ENCODE results near the gene TIMM29. TPM values are rescaled to one million over a fixed set of nuclear protein-coding genes. Genes with fewer than 3 reads are reported as not detected.

The TIMM29 gene
- total RNA-seq, 1 donor: 31.8 TPM

DNA sequence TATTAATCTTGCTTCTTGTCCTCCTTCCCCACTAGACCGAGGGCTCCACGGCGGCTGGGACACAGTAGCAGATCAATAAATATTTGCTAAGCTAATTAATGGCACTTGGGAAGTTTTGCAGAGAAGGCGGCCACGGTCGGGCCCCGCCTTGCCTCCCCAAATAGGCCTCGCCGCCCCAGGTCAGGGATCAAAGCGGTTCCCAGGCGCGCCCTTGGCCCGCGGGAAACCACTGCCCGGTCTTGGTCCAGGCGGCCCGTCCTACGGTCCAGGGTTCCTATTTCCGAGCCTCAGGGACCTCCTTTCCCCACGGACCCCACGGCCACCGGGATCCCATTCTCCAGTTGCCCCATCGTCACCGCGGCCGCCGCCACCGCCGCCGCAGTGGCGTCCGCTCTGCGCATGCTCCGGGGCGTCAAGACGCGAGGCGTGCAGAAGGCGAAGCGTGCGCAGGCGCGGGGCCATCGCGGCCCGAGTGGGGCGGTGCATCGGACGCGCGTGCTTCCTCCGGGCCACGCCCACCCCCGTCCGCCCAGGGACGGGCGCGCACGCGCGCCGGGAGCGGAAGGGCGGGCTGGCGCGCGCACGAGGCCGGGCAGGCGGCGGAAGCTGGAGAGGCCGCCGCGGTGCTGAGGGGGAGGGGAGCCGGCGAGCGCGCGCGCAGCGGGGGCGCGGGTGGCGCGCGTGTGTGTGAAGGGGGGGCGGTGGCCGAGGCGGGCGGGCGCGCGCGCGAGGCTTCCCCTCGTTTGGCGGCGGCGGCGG lies 31.9 kb downstream of the TIMM29 start, which contains the start of gene SMARCA4:
Gene SMARCA4 (plus strand): TSS at position 717 of the 759 bp plus-strand sequence. CDS start 23,122 bp downstream, outside the sequence.
- Histone ChIP-seq H3K9me3 (ENCODE audit: low read depth, low read length) (no peaks in the 10 kb centered on the region), H3K4me3 (ENCODE audit: insufficient read depth, low read length) (peak within 1 kb of the TSS; percentile 92), H3K79me2 (ENCODE audit: insufficient read depth, low read length) (peaks cover 50% of the 10 kb centered on the region), H3K27ac (ENCODE audit: low read depth, low read length) (peak within 1 kb of the TSS; percentile 80), H4K20me1 (ENCODE audit: insufficient read depth, low read length) (peaks cover 31% of the 10 kb centered on the region), H3K4me2 (ENCODE audit: insufficient read depth, low read length) (peak within 1 kb of the TSS; percentile 93), H3K4me1 (ENCODE audit: insufficient read depth, low read length) (peaks cover 6% of the 10 kb centered on the region), H2AFZ (ENCODE audit: low read length) (peak within 1 kb of the TSS; percentile 88), H3K27me3 (ENCODE audit: insufficient read depth, low read length) (no peaks in the 10 kb centered on the region), H3K36me3 (ENCODE audit: insufficient read depth, low read length) (no peaks in the 10 kb centered on the region)
- TF ChIP-seq, protein P1, sequence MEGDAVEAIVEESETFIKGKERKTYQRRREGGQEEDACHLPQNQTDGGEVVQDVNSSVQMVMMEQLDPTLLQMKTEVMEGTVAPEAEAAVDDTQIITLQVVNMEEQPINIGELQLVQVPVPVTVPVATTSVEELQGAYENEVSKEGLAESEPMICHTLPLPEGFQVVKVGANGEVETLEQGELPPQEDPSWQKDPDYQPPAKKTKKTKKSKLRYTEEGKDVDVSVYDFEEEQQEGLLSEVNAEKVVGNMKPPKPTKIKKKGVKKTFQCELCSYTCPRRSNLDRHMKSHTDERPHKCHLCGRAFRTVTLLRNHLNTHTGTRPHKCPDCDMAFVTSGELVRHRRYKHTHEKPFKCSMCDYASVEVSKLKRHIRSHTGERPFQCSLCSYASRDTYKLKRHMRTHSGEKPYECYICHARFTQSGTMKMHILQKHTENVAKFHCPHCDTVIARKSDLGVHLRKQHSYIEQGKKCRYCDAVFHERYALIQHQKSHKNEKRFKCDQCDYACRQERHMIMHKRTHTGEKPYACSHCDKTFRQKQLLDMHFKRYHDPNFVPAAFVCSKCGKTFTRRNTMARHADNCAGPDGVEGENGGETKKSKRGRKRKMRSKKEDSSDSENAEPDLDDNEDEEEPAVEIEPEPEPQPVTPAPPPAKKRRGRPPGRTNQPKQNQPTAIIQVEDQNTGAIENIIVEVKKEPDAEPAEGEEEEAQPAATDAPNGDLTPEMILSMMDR (IDR thresholded peaks at IDR 0.05; ENCODE audit: extremely low read depth, low read depth, low read length): no peak
- DNase-seq (ENCODE audit: insufficient read length, low spot score, missing footprints): peak; percentile 100

DNA sequence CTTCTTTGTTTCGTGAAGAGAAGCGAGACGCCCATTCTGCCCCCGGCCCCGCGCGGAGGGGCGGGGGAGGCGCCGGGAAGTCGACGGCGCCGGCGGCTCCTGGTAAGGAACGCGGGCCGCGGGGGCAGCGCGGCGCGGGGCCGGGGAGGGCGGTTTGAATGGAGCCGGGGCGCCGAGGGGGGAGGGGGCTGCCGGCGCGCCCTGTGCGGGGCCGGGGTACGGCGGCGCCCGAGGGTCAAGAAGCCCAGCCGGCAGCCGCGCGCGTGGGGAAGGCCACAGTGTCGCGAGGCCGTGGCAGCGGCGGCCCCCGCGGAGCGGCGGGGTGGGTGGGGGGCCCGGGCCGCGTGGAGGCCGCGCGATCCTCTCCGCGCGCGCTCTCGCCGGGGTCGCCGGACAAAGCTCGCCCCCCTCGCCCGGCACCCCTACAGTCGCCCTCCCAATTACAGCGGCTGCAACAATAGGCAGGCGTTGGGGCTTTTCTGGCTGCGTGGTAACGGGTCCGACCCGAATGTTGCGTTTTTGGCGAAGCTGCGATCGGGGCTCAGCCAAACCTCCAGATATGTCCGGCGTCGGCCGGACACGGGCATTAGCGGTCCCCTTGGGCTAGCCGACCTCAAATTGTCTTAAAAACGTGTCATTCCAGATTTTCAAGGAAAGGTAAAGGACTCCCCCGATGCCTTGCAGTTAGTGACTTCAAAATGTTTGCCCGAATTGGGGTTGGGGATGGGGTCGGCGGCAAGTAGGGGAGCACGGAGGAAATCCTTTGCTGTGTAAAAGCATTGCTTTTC lies 32.7 kb downstream of the TIMM29 start:
- TF ChIP-seq, protein P1 (IDR thresholded peaks at IDR 0.05; ENCODE audit: extremely low read depth, low read depth, low read length): no peak
- Histone ChIP-seq H3K27ac (ENCODE audit: low read depth, low read length) (peak overlapping the region; percentile 74), H3K36me3 (ENCODE audit: insufficient read depth, low read length) (no peaks in the 10 kb centered on the region), H3K9me3 (ENCODE audit: low read depth, low read length) (no peaks in the 10 kb centered on the region), H2AFZ (ENCODE audit: low read length) (peak overlapping the region; percentile 88), H3K4me1 (ENCODE audit: insufficient read depth, low read length) (peaks cover 6% of the 10 kb centered on the region), H4K20me1 (ENCODE audit: insufficient read depth, low read length) (peaks cover 35% of the 10 kb centered on the region), H3K4me2 (ENCODE audit: insufficient read depth, low read length) (peak overlapping the region; percentile 93), H3K79me2 (ENCODE audit: insufficient read depth, low read length) (peaks cover 58% of the 10 kb centered on the region), H3K27me3 (ENCODE audit: insufficient read depth, low read length) (no peaks in the 10 kb centered on the region), H3K4me3 (ENCODE audit: insufficient read depth, low read length) (peak overlapping the region; percentile 92)
- peak; percentile 82 for DNase-seq (ENCODE audit: insufficient read length, low spot score, missing footprints)

DNA sequence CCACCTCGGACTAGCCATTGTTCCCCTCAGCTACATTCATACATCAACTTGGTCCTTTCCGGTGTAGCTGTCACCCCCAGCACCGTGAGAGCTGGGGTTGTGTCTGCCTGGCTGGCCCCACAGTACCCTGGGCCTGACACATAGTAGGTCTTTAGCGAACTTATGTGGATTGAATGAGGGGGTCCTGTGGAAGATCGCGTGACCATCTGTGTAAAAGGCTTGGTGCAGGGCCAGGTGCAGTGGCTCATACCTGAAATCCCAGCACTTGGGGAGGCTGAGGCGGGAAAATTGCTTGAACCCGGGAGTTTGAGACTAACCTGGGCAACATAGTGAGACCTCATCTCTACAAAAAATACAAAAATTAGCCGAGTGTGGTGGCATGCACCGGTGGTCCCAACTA lies 34.3 kb downstream of the TIMM29 start:
- Histone ChIP-seq H3K36me3 (ENCODE audit: insufficient read depth, low read length) (no peaks in the 10 kb centered on the region), H2AFZ (ENCODE audit: low read length) (no peak overlapping the region), H3K4me2 (ENCODE audit: insufficient read depth, low read length) (peak overlapping the region; percentile 93), H3K79me2 (ENCODE audit: insufficient read depth, low read length) (peaks cover 72% of the 10 kb centered on the region), H3K27me3 (ENCODE audit: insufficient read depth, low read length) (no peaks in the 10 kb centered on the region), H4K20me1 (ENCODE audit: insufficient read depth, low read length) (peaks cover 36% of the 10 kb centered on the region), H3K4me1 (ENCODE audit: insufficient read depth, low read length) (peaks cover 6% of the 10 kb centered on the region), H3K9me3 (ENCODE audit: low read depth, low read length) (no peaks in the 10 kb centered on the region), H3K4me3 (ENCODE audit: insufficient read depth, low read length) (no peak overlapping the region), H3K27ac (ENCODE audit: low read depth, low read length) (no peak overlapping the region)
- TF ChIP-seq, protein P1 (IDR thresholded peaks at IDR 0.05; ENCODE audit: extremely low read depth, low read depth, low read length): no peak
- peak; percentile 58 for DNase-seq (ENCODE audit: insufficient read length, low spot score, missing footprints)

DNA sequence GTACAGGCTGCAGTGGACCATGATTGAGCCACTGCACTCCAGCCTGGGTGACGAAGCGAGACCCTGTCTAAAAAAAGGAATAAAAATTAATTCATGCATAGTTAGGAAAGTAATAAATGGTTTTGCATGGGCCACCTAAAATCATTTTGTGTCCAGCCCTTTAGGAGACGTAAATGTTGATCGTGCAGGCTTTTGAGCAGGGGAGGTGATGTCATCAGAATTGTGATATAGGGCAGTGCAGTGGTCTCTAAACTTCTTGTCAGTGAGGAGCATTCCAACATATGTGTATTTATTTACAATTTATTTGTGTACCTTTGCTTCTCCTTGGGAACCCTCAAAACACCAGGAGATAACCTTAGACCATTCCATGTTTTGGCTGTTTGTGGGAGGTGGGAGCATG lies 35.3 kb downstream of the TIMM29 start:
- TF ChIP-seq, protein P1 (IDR thresholded peaks at IDR 0.05; ENCODE audit: extremely low read depth, low read depth, low read length): no peak
- H3K9me3 ChIP-seq (ENCODE audit: low read depth, low read length): no peaks in the 10 kb centered on the region
- H3K79me2 ChIP-seq (ENCODE audit: insufficient read depth, low read length): peaks cover 82% of the 10 kb centered on the region
- H3K27me3 ChIP-seq (ENCODE audit: insufficient read depth, low read length): no peaks in the 10 kb centered on the region
- no peaks in the 10 kb centered on the region for H3K36me3 ChIP-seq (ENCODE audit: insufficient read depth, low read length)
- no peak overlapping the region for H3K4me3 ChIP-seq (ENCODE audit: insufficient read depth, low read length)
- peak; percentile 35 for DNase-seq (ENCODE audit: insufficient read length, low spot score, missing footprints)
- H3K4me1 ChIP-seq (ENCODE audit: insufficient read depth, low read length): peaks cover 6% of the 10 kb centered on the region
- peaks cover 44% of the 10 kb centered on the region for H4K20me1 ChIP-seq (ENCODE audit: insufficient read depth, low read length)
- H3K27ac ChIP-seq (ENCODE audit: low read depth, low read length): no peak overlapping the region
- no peak overlapping the region for H3K4me2 ChIP-seq (ENCODE audit: insufficient read depth, low read length)
- no peak overlapping the region for H2AFZ ChIP-seq (ENCODE audit: low read length)
